ENCODE data around the gene NCEH1. TPM values are rescaled to one million over a fixed set of nuclear protein-coding genes. Genes with fewer than 3 reads are reported as not detected.

Gene NCEH1
- total RNA-seq, 1 experiment from 2014 or later: 4.5 TPM

DNA sequence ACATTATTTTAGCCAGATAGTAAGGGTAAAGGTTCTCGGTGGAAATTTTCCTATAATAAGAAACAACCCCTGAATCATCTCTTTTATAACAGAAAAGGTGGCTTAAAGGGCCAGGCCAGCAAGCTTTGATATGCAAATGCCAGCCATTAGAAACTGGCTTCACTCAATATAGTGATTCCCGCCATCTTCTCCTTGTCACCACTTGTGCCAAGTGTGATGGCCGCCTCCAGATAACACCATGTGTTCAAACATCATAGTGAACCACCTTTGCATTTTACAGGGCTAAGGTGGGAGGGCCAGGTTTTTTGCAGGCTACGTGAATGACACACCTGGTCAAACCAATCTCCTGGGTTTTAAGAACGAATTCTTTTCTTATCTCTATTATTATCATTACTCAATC lies 31.3 kb downstream of the NCEH1 start:
- H3K36me3 Mint-ChIP-seq: no peaks in the 10 kb centered on the region; the same call in 1 of the 2 replicates
- CTCF ChIA-PET: interaction anchor here (0.7 kb wide), 1 partner anchor 1323 kb away, joined by 3 read pairs; no protein-coding TSS in a partner anchor
- H3K27me3 Mint-ChIP-seq (ENCODE audit: low read depth): no peaks in the 10 kb centered on the region; the same call in 1 of the 2 replicates

DNA sequence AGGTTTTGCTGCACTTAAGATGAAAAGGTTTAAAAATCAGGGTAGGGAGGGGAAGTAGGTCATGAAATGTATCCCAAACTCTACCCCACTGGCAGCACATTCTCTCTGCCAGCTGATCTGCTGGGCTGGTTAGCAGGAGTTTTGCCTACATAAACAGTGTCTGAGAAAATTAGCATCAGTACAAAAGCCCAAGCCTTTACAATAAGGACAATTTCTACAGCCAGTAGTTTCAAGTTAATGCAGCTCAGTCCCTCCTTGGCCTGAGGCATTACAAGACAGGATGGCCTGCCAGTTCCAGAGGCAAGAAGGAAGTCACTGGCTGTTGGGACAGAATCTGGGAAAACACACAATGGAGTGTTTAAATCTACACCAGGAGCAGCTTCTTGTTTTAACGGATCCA lies 32.8 kb downstream of the NCEH1 start:
- POLR2A ChIA-PET: interaction anchor here (0.7 kb wide), 1 partner anchor 64 kb away, joined by 3 read pairs; no protein-coding TSS in a partner anchor
- peak; percentile 48 for ATAC-seq

More for the DNA sequence above, 31.3 kb downstream of the NCEH1 start:
- Mint-ChIP-seq H3K4me3 (no peak overlapping the region), H3K4me1 (peaks cover 42% of the 10 kb centered on the region), H3K9me3 (peaks cover 13% of the 10 kb centered on the region), H3K27ac (no peak overlapping the region)
- no peak for DNase-seq (ENCODE audit: low spot score)
- TF ChIP-seq TCF7 (CRISPR knock-in tag; IDR thresholded peaks at IDR 0.05; ENCODE audit: low read depth) (no peak), GABPB1 (CRISPR knock-in tag; IDR thresholded peaks at IDR 0.05) (no peak), ESRRA (CRISPR knock-in tag; IDR thresholded peaks at IDR 0.05; ENCODE audit: borderline replicate concordance) (no peak), TEAD1 (CRISPR knock-in tag; IDR thresholded peaks at IDR 0.05) (no peak)
- POLR2A ChIA-PET: no interaction called here
- no peak for ATAC-seq

DNA sequence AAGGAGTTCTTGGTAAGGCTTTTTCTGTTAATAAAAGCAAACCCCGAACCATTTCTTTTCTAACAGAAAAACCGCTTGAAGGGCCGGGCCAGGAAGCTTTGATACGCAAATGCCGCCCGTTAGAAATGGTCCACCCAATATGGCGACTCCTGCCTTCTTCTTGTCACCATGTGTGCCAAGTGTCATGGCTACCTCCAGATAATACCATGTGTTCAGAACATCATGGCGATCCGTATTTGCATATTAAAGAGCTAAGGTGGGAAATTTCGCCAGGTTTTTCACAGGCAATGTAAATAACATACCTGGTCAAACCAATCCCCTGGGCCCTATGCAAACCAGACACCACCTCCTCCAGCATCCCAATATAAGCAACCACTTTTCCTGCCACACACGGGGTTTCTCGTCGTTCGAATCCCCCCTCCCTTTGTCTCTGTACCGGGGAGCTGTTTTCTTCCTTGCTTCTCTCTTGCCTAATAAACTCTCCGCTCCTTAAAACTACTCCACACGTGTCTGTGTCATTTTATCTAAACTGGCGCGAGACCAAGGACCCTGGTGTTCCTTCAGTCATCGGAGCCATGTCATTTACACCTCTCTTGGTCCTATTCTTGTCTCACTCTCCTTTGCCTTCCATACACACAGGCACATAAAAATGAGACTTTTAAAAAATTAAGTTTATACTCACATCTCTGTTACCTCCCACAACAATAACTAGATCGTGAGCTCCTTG lies 34.5 kb downstream of the NCEH1 start:
- POLR2A ChIA-PET: interaction anchor here (0.6 kb wide), 1 partner anchor 337 kb away, joined by 3 read pairs; no protein-coding TSS in a partner anchor
- peaks cover 51% of the 10 kb centered on the region for H3K4me1 Mint-ChIP-seq

More for the DNA sequence above, 32.8 kb downstream of the NCEH1 start:
- CTCF ChIA-PET: interaction anchor here (0.5 kb wide), 1 partner anchor 574 kb away, joined by 4 read pairs; no protein-coding TSS in a partner anchor
- Mint-ChIP-seq H3K9me3 (peaks cover 13% of the 10 kb centered on the region), H3K36me3 (no peaks in the 10 kb centered on the region; the same call in 1 of the 2 replicates), H3K27me3 (ENCODE audit: low read depth) (no peaks in the 10 kb centered on the region; the same call in 1 of the 2 replicates), H3K4me1 (peaks cover 48% of the 10 kb centered on the region), H3K4me3 (peak overlapping the region; percentile 14), H3K27ac (peak overlapping the region; percentile 72)
- DNase-seq (ENCODE audit: low spot score): no peak
- TF ChIP-seq SP1 (CRISPR knock-in tag; conservative IDR thresholded peaks at IDR 0.05): no peak

More for the DNA sequence above, 34.5 kb downstream of the NCEH1 start:
- Mint-ChIP-seq H3K4me3 (no peak overlapping the region), H3K27ac (no peak overlapping the region), H3K36me3 (no peaks in the 10 kb centered on the region; the same call in 1 of the 2 replicates), H3K9me3 (peaks cover 13% of the 10 kb centered on the region), H3K27me3 (ENCODE audit: low read depth) (no peaks in the 10 kb centered on the region; the same call in 1 of the 2 replicates)
- DNase-seq (ENCODE audit: low spot score) (no peak), ATAC-seq (no peak)
- CTCF ChIA-PET: interaction anchor here (0.6 to 1.3 kb wide), 7 partner anchors 13 to 199 kb away, joined by 3 to 4 read pairs (median 3); partner anchors contain the start of genes ECT2 and NCEH1
- TF ChIP-seq, protein P1, sequence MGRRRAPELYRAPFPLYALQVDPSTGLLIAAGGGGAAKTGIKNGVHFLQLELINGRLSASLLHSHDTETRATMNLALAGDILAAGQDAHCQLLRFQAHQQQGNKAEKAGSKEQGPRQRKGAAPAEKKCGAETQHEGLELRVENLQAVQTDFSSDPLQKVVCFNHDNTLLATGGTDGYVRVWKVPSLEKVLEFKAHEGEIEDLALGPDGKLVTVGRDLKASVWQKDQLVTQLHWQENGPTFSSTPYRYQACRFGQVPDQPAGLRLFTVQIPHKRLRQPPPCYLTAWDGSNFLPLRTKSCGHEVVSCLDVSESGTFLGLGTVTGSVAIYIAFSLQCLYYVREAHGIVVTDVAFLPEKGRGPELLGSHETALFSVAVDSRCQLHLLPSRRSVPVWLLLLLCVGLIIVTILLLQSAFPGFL (CRISPR knock-in tag; IDR thresholded peaks at IDR 0.05; ENCODE audit: borderline replicate concordance): no peak
- TF ChIP-seq, protein P2, sequence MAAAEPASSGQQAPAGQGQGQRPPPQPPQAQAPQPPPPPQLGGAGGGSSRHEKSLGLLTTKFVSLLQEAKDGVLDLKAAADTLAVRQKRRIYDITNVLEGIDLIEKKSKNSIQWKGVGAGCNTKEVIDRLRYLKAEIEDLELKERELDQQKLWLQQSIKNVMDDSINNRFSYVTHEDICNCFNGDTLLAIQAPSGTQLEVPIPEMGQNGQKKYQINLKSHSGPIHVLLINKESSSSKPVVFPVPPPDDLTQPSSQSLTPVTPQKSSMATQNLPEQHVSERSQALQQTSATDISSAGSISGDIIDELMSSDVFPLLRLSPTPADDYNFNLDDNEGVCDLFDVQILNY (CRISPR knock-in tag; IDR thresholded peaks at IDR 0.05): no peak
- TF ChIP-seq, protein P3, sequence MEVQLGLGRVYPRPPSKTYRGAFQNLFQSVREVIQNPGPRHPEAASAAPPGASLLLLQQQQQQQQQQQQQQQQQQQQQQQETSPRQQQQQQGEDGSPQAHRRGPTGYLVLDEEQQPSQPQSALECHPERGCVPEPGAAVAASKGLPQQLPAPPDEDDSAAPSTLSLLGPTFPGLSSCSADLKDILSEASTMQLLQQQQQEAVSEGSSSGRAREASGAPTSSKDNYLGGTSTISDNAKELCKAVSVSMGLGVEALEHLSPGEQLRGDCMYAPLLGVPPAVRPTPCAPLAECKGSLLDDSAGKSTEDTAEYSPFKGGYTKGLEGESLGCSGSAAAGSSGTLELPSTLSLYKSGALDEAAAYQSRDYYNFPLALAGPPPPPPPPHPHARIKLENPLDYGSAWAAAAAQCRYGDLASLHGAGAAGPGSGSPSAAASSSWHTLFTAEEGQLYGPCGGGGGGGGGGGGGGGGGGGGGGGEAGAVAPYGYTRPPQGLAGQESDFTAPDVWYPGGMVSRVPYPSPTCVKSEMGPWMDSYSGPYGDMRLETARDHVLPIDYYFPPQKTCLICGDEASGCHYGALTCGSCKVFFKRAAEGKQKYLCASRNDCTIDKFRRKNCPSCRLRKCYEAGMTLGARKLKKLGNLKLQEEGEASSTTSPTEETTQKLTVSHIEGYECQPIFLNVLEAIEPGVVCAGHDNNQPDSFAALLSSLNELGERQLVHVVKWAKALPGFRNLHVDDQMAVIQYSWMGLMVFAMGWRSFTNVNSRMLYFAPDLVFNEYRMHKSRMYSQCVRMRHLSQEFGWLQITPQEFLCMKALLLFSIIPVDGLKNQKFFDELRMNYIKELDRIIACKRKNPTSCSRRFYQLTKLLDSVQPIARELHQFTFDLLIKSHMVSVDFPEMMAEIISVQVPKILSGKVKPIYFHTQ (CRISPR knock-in tag; IDR thresholded peaks at IDR 0.05): no peak
- TF ChIP-seq, protein P4, sequence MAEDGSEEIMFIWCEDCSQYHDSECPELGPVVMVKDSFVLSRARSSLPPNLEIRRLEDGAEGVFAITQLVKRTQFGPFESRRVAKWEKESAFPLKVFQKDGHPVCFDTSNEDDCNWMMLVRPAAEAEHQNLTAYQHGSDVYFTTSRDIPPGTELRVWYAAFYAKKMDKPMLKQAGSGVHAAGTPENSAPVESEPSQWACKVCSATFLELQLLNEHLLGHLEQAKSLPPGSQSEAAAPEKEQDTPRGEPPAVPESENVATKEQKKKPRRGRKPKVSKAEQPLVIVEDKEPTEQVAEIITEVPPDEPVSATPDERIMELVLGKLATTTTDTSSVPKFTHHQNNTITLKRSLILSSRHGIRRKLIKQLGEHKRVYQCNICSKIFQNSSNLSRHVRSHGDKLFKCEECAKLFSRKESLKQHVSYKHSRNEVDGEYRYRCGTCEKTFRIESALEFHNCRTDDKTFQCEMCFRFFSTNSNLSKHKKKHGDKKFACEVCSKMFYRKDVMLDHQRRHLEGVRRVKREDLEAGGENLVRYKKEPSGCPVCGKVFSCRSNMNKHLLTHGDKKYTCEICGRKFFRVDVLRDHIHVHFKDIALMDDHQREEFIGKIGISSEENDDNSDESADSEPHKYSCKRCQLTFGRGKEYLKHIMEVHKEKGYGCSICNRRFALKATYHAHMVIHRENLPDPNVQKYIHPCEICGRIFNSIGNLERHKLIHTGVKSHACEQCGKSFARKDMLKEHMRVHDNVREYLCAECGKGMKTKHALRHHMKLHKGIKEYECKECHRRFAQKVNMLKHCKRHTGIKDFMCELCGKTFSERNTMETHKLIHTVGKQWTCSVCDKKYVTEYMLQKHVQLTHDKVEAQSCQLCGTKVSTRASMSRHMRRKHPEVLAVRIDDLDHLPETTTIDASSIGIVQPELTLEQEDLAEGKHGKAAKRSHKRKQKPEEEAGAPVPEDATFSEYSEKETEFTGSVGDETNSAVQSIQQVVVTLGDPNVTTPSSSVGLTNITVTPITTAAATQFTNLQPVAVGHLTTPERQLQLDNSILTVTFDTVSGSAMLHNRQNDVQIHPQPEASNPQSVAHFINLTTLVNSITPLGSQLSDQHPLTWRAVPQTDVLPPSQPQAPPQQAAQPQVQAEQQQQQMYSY (CRISPR knock-in tag; IDR thresholded peaks at IDR 0.05): no peak
- TF ChIP-seq, protein P5, sequence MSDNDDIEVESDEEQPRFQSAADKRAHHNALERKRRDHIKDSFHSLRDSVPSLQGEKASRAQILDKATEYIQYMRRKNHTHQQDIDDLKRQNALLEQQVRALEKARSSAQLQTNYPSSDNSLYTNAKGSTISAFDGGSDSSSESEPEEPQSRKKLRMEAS (CRISPR knock-in tag; IDR thresholded peaks at IDR 0.05): no peak
- no peak for TF ChIP-seq GABPB1 (CRISPR knock-in tag; IDR thresholded peaks at IDR 0.05)
- TF ChIP-seq NFATC4 (CRISPR knock-in tag; IDR thresholded peaks at IDR 0.05): no peak
- no peak for TF ChIP-seq NR3C1 (CRISPR knock-in tag; conservative IDR thresholded peaks at IDR 0.05; ENCODE audit: low read depth)
- TF ChIP-seq TEAD4 (CRISPR knock-in tag; IDR thresholded peaks at IDR 0.05): no peak
- no peak for TF ChIP-seq NR1H2 (CRISPR knock-in tag; IDR thresholded peaks at IDR 0.05)
